GM12878 (cell line): Measurements from ENCODE around the gene DERA. TPM values are rescaled to one million over a fixed set of nuclear protein-coding genes. Genes with fewer than 3 reads are reported as not detected.
A peak's percentile ranks its signal among the peaks of the same experiment; 100 is the strongest.

Experiments used
- BMI1 ChIP-seq: fragments of 450-650 bp; IDR thresholded peaks from 2 replicates; pipeline ENCODE4 v1.6.1; 2016; ENCODE audit warnings: mild to moderate bottlenecking, moderate library complexity, borderline replicate concordance
- FOXM1 ChIP-seq: IDR thresholded peaks from 2 replicates; pipeline ENCODE4 v1.6.1; 2012; ENCODE audit warnings: low read depth, mild to moderate bottlenecking, inconsistent platforms, low read length, moderate library complexity
- GABPA ChIP-seq: IDR thresholded peaks from 2 replicates; pipeline ENCODE4 v1.6.1; 2014; ENCODE audit warnings: antibody characterized with exemption, low read depth, mild to moderate bottlenecking, inconsistent platforms
- IRF5 ChIP-seq: fragments of 450-650 bp; IDR thresholded peaks from 2 replicates; pipeline ENCODE4 v1.6.1; 2017; ENCODE audit warnings: borderline replicate concordance
- LARP7 ChIP-seq: fragments of 450-650 bp; IDR thresholded peaks from 2 replicates; pipeline ENCODE4 v1.6.1; 2017; ENCODE audit warnings: mild to moderate bottlenecking
- MLLT1 ChIP-seq: fragments of 450-650 bp; IDR thresholded peaks from 2 replicates; pipeline ENCODE4 v1.6.1; 2016; ENCODE audit warnings: mild to moderate bottlenecking
- MYB ChIP-seq: fragments of 150-350 bp; IDR thresholded peaks from 2 replicates; pipeline ENCODE4 v1.6.1; 2014; ENCODE audit warnings: mild to moderate bottlenecking, low read depth, low read length, borderline replicate concordance
- RAD51 ChIP-seq: fragments of 450-650 bp; IDR thresholded peaks from 2 replicates; pipeline ENCODE4 v1.6.1; 2016; ENCODE audit warnings: moderate library complexity, mild to moderate bottlenecking, inconsistent platforms
- RELB ChIP-seq: fragments of 450-650 bp; IDR thresholded peaks from 2 replicates; pipeline ENCODE4 v1.6.1; 2017; ENCODE audit warnings: low read depth, mild to moderate bottlenecking, moderate library complexity
- SMARCA5 ChIP-seq: fragments of 450-650 bp; IDR thresholded peaks from 2 replicates; pipeline ENCODE4 v1.6.1; 2017; ENCODE audit warnings: mild to moderate bottlenecking
- SP1 ChIP-seq: IDR thresholded peaks from one replicate; pipeline ENCODE4 v1.6.1; 2011; ENCODE audit warnings: low read depth, low read length
- SRF ChIP-seq, 2 experiments: IDR thresholded peaks; 2 replicates each; pipeline ENCODE4 v1.6.1; 2011; ENCODE audit warnings: low read depth in 2 of 2, low read length in 2 of 2, mild to moderate bottlenecking in 1 of 2, moderate library complexity in 1 of 2
- WRNIP1 ChIP-seq: IDR thresholded peaks from 2 replicates; pipeline ENCODE4 v1.6.1; 2011; ENCODE audit warnings: low read depth, low read length, improper control_type of control experiment, borderline replicate concordance
- ZNF384 ChIP-seq: IDR thresholded peaks from 2 replicates; pipeline ENCODE4 v1.6.1; 2012; ENCODE audit warnings: low read depth, mild to moderate bottlenecking, low read length, improper control_type of control experiment, borderline replicate concordance
- polyA plus RNA-seq, 11 experiments: library from polyadenylated mRNA; depleted of rRNA in 4 of 11; unstranded in 6 of 11; stranded (reverse) in 5 of 11; fragments of >200 nt; fragmentation: Nextera tagmentation in 4 of 11; fragmentation: Illumina TruSeq in 1 of 11; extraction: Ambion mirVana in 4 of 11; extraction: Trizol in 1 of 11; gene quantifications; 1 replicate in 1 of 11; 2 replicates in 10 of 11; pipeline versions ENCODE4 v1.2.1 to v1.2.3, GENCODE V29; 2011 to 2016; ENCODE audit warnings: inconsistent platforms in 2 of 11, missing spikeins in 2 of 11, low read depth in 1 of 11
- total RNA-seq, 4 experiments: library from RNA; depleted of rRNA in 3 of 4; stranded (reverse); fragments of >200 nt in 3 of 4; fragmentation: Illumina TruSeq in 1 of 4; extraction: Trizol in 1 of 4; gene quantifications; 2 replicates each; pipeline versions ENCODE4 v1.2.1 to v1.2.3, GENCODE V29; 2013 to 2021
- TF ChIP-seq, protein P1 (sequence below): fragments of 150-350 bp; IDR thresholded peaks from 2 replicates; pipeline ENCODE4 v1.6.1; 2016; ENCODE audit warnings: low read depth, low read length
- TF ChIP-seq, protein P2 (sequence below): IDR thresholded peaks from 2 replicates; pipeline ENCODE4 v1.6.1; 2011; ENCODE audit warnings: low read depth, mild to moderate bottlenecking, low read length, moderate library complexity, borderline replicate concordance; ENCODE audit errors: extremely low read depth
- TF ChIP-seq, protein P3 (sequence below): fragments of 450-650 bp; conservative IDR thresholded peaks from 2 replicates; pipeline ENCODE4 v1.6.1; 2017; ENCODE audit warnings: mild to moderate bottlenecking, moderate library complexity
- TF ChIP-seq, protein P4 (sequence below): IDR thresholded peaks from 2 replicates; pipeline ENCODE4 v1.6.1; 2012; ENCODE audit warnings: low read depth, low read length, improper control_type of control experiment

The DERA gene
- total and polyA plus RNA-seq, 10 of the 15 experiments (the other 5 are each of a cell fraction or from before 2014, with no cell fraction given), result 34.9 to 97.1 (median 40.8) TPM

DNA sequence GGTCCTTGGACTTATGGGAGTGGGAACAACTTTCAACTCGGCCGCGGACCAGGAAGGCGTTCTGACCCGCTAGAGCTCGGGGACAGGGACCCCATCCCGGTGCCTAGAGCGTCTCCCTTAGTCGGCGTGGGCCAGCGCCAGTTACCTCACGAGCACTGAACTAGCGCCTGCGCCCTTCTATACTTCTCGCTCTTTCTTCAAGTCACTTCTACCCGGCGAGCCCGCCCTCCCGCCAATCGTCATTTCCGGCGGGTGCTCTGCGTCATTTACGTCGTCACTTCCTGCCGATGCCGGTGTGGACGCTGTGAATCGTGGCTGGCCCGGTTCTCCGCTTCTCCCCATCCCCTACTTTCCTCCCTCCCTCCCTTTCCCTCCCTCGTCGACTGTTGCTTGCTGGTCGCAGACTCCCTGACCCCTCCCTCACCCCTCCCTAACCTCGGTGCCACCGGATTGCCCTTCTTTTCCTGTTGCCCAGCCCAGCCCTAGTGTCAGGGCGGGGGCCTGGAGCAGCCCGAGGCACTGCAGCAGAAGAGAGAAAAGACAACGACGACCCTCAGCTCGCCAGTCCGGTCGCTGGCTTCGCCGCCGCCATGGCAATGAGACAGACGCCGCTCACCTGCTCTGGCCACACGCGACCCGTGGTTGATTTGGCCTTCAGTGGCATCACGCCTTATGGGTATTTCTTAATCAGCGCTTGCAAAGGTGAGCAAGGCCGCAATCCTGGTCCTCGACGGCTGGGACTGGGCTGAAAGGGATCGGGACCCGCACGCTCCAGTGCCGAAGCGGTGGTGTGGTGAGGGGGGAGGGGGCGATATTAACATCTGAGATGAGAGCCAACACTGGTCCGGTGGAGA is 28.8 kb upstream of the DERA start, which contains the start of gene STRAP (continued):
- TF ChIP-seq, protein P1, sequence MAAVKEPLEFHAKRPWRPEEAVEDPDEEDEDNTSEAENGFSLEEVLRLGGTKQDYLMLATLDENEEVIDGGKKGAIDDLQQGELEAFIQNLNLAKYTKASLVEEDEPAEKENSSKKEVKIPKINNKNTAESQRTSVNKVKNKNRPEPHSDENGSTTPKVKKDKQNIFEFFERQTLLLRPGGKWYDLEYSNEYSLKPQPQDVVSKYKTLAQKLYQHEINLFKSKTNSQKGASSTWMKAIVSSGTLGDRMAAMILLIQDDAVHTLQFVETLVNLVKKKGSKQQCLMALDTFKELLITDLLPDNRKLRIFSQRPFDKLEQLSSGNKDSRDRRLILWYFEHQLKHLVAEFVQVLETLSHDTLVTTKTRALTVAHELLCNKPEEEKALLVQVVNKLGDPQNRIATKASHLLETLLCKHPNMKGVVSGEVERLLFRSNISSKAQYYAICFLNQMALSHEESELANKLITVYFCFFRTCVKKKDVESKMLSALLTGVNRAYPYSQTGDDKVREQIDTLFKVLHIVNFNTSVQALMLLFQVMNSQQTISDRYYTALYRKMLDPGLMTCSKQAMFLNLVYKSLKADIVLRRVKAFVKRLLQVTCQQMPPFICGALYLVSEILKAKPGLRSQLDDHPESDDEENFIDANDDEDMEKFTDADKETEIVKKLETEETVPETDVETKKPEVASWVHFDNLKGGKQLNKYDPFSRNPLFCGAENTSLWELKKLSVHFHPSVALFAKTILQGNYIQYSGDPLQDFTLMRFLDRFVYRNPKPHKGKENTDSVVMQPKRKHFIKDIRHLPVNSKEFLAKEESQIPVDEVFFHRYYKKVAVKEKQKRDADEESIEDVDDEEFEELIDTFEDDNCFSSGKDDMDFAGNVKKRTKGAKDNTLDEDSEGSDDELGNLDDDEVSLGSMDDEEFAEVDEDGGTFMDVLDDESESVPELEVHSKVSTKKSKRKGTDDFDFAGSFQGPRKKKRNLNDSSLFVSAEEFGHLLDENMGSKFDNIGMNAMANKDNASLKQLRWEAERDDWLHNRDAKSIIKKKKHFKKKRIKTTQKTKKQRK, result no peak
- TF ChIP-seq SMARCA5 (no peak), MLLT1 (peak; percentile 68; the same call in 1 of the 2 replicates), IRF5 (no peak), WRNIP1 (0 out of 2 replicates have a peak, but pooled peaks have one; percentile 75), GABPA (peak; percentile 94), SP1 (peak; percentile 35), MYB (no peak), BMI1 (no peak), RELB (peak; percentile 43; the same call in 1 of the 2 replicates), ZNF384 (no peak), SRF (IDR thresholded peaks at IDR 0.05; ENCODE audit: low read depth in 2 of 2, low read length in 2 of 2) (no peak), RAD51 (no peak), LARP7 (peak; percentile 91; the same call in 1 of the 2 replicates), FOXM1 (no peak)
- TF ChIP-seq, protein P2, sequence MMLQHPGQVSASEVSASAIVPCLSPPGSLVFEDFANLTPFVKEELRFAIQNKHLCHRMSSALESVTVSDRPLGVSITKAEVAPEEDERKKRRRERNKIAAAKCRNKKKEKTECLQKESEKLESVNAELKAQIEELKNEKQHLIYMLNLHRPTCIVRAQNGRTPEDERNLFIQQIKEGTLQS, result no peak
- TF ChIP-seq, protein P3, sequence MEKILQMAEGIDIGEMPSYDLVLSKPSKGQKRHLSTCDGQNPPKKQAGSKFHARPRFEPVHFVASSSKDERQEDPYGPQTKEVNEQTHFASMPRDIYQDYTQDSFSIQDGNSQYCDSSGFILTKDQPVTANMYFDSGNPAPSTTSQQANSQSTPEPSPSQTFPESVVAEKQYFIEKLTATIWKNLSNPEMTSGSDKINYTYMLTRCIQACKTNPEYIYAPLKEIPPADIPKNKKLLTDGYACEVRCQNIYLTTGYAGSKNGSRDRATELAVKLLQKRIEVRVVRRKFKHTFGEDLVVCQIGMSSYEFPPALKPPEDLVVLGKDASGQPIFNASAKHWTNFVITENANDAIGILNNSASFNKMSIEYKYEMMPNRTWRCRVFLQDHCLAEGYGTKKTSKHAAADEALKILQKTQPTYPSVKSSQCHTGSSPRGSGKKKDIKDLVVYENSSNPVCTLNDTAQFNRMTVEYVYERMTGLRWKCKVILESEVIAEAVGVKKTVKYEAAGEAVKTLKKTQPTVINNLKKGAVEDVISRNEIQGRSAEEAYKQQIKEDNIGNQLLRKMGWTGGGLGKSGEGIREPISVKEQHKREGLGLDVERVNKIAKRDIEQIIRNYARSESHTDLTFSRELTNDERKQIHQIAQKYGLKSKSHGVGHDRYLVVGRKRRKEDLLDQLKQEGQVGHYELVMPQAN, result peak; percentile 64
- TF ChIP-seq, protein P4, sequence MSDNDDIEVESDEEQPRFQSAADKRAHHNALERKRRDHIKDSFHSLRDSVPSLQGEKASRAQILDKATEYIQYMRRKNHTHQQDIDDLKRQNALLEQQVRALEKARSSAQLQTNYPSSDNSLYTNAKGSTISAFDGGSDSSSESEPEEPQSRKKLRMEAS, result no peak; the same call in 1 of the 2 replicates
